ENCODE data around the gene NFYC.

GRCh38 chr1:40774266-40774998 is 82.9 kb downstream of the NFYC start:
- TF ChIP-seq GATA3 (IDR thresholded peaks at IDR 0.05; ENCODE audit: low read depth, low read length) (no peak), GATA2 (IDR thresholded peaks at IDR 0.05; ENCODE audit: low read depth, low read length) (no peak)

All from SH-SY5Y (cell line).